ENCODE results near the gene KLHL22. TPM values are rescaled to one million over a fixed set of nuclear protein-coding genes. Genes with fewer than 3 reads are reported as not detected.

The KLHL22 gene
- total RNA-seq, 2 experiments from 2014 or later = 24.1 to 27.7 TPM

DNA sequence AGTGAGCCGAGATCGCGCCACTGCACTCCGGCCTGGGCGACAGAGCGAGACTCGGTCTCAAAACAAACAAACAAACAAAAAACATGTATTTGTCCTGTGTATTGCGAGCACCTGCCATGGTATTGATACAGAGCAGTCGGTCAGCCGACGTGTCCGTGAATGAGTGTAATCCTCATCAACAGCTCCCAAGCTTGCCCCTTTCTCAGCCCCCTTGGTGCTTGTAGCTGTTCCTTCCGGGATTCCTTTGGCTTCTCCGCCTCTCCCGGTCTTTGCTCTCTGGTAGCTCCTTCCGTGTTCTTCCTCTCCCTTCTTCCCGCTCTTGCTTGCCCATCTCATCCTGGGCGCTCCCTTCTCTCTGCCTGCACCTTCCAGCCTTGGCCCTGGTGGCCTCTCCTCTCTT is 90.7 kb downstream of the KLHL22 start:
- H3K4me3 ChIP-seq (ENCODE audit: low read length) = no peak overlapping the region
- H3K27ac ChIP-seq (ENCODE audit: low read depth in 1 of 2, low read length in 2 of 2) = no peak overlapping the region
- H3K4me1 ChIP-seq (ENCODE audit: insufficient read depth, low read length) = peaks cover 8% of the 10 kb centered on the region
- H3K4me1 Mint-ChIP-seq (ENCODE audit: low read depth) = peaks cover 7% of the 10 kb centered on the region
- H3K36me3 Mint-ChIP-seq (ENCODE audit: low read depth) = peaks cover 45% of the 10 kb centered on the region
- no peak overlapping the region for H3K27ac Mint-ChIP-seq
- POLR2A ChIA-PET = no interaction called here
- H3K27me3 Mint-ChIP-seq = no peaks in the 10 kb centered on the region
- ATAC-seq (ENCODE audit: poor library complexity) (no peak), DNase-seq (no peak)
- no peaks in the 10 kb centered on the region for H3K27me3 ChIP-seq (ENCODE audit: control insufficient read depth in 1 of 2, insufficient read depth in 2 of 2, low read length in 2 of 2)
- TF ChIP-seq, protein P1, sequence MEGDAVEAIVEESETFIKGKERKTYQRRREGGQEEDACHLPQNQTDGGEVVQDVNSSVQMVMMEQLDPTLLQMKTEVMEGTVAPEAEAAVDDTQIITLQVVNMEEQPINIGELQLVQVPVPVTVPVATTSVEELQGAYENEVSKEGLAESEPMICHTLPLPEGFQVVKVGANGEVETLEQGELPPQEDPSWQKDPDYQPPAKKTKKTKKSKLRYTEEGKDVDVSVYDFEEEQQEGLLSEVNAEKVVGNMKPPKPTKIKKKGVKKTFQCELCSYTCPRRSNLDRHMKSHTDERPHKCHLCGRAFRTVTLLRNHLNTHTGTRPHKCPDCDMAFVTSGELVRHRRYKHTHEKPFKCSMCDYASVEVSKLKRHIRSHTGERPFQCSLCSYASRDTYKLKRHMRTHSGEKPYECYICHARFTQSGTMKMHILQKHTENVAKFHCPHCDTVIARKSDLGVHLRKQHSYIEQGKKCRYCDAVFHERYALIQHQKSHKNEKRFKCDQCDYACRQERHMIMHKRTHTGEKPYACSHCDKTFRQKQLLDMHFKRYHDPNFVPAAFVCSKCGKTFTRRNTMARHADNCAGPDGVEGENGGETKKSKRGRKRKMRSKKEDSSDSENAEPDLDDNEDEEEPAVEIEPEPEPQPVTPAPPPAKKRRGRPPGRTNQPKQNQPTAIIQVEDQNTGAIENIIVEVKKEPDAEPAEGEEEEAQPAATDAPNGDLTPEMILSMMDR (IDR thresholded peaks at IDR 0.05) = no peak
- no peaks in the 10 kb centered on the region for H3K9me3 Mint-ChIP-seq
- H3K36me3 ChIP-seq (ENCODE audit: insufficient read depth, low read length) = peaks cover 41% of the 10 kb centered on the region
- intact Hi-C loops (cut with DNase I, micrococcal nuclease) = no loop called here
- H3K4me3 Mint-ChIP-seq = no peak overlapping the region
- no peaks in the 10 kb centered on the region for H3K9me3 ChIP-seq (ENCODE audit: control insufficient read depth in 1 of 2, insufficient read depth in 1 of 2, low read length in 2 of 2)
- CTCF ChIA-PET = no interaction called here

DNA sequence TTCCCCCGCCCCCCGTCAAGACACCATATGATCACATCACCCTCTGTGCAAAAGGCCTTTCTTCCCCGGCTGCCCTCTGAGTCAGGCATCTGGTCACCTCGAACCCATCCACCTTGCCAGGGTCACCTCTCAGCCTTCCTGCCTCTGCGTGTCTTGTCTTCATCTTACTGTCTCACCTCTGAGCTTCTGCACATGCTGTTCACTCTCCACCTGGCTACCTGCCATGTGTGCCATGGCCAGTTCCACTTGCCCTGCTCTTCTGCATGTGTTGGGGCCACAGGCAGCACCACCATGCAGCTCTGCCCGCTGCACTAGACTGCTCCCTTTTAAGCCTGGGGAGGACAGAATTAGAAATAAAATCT is 91.8 kb downstream of the KLHL22 start:
- no peaks in the 10 kb centered on the region for H3K27me3 Mint-ChIP-seq
- no peak overlapping the region for H3K4me3 Mint-ChIP-seq
- Histone ChIP-seq H3K36me3 (ENCODE audit: insufficient read depth, low read length) (peaks cover 41% of the 10 kb centered on the region), H3K27ac (ENCODE audit: low read depth in 1 of 2, low read length in 2 of 2) (no peak overlapping the region), H3K9me3 (ENCODE audit: control insufficient read depth in 1 of 2, insufficient read depth in 1 of 2, low read length in 2 of 2) (no peaks in the 10 kb centered on the region), H3K4me3 (ENCODE audit: low read length) (no peak overlapping the region), H3K4me1 (ENCODE audit: insufficient read depth, low read length) (peaks cover 8% of the 10 kb centered on the region), H3K27me3 (ENCODE audit: control insufficient read depth in 1 of 2, insufficient read depth in 2 of 2, low read length in 2 of 2) (no peaks in the 10 kb centered on the region)
- ATAC-seq (ENCODE audit: poor library complexity) (no peak), DNase-seq (no peak)
- intact Hi-C loops (cut with DNase I, micrococcal nuclease) = no loop called here
- no peaks in the 10 kb centered on the region for H3K9me3 Mint-ChIP-seq
- peaks cover 48% of the 10 kb centered on the region for H3K36me3 Mint-ChIP-seq (ENCODE audit: low read depth)
- TF ChIP-seq, protein P1 (IDR thresholded peaks at IDR 0.05) = no peak
- ChIA-PET POLR2A (no interaction called here), CTCF (no interaction called here)
- H3K4me1 Mint-ChIP-seq (ENCODE audit: low read depth) = peaks cover 12% of the 10 kb centered on the region
- no peak overlapping the region for H3K27ac Mint-ChIP-seq

DNA sequence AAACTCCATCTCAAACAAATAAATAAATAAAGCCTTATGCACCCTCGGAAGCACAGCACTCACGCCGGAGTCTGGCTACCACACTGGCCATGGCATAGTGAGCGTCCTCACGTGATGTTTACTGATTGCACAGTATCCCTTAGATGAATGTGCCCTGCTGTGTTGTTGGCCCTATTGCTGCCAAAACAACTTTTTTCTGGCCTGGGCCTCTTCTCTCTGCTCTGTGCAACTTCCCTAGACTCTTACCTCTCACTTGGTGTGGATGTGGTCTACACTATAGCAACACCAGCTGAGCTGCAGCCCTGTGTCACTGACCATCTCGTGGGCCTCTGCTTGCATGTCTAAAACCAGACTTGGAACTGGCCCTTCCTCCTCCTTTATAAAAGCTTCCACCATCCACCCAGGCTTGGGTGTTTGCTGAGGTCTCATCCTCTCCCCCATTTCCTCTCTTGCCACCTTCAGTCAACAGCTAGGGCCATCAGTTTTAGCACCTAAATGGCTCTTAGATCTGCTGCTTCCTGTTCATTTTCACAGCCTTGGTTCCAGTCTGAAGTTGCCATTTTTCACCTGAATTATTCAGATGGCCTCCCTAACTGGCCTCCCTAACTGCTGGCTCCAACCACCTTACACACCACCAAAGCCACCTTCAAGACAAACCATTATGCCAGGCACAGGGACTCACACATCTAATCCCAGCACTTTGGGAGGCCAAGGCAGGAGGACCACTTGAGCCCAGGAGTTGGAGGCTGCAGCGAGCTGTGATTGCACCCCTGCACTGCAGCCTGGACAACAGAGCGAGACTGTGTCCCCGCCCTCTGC is 92.4 kb downstream of the KLHL22 start:
- H3K4me3 ChIP-seq (ENCODE audit: low read length) = no peak overlapping the region
- no peak overlapping the region for H3K27ac Mint-ChIP-seq
- no peak overlapping the region for H3K27ac ChIP-seq (ENCODE audit: low read depth in 1 of 2, low read length in 2 of 2)
- POLR2A ChIA-PET = no interaction called here
- ATAC-seq (ENCODE audit: poor library complexity) = no peak
- no peaks in the 10 kb centered on the region for H3K9me3 ChIP-seq (ENCODE audit: control insufficient read depth in 1 of 2, insufficient read depth in 1 of 2, low read length in 2 of 2)
- H3K4me1 ChIP-seq (ENCODE audit: insufficient read depth, low read length) = peaks cover 8% of the 10 kb centered on the region
- H3K9me3 Mint-ChIP-seq = no peaks in the 10 kb centered on the region
- intact Hi-C loops (cut with DNase I, micrococcal nuclease) = no loop called here
- H3K27me3 ChIP-seq (ENCODE audit: control insufficient read depth in 1 of 2, insufficient read depth in 2 of 2, low read length in 2 of 2) = no peaks in the 10 kb centered on the region
- no peak overlapping the region for H3K4me3 Mint-ChIP-seq
- DNase-seq = peak in 1 of 14 experiments; percentile 48
- H3K36me3 ChIP-seq (ENCODE audit: insufficient read depth, low read length) = peaks cover 41% of the 10 kb centered on the region
- TF ChIP-seq, protein P1 (IDR thresholded peaks at IDR 0.05) = no peak
- CTCF ChIA-PET = no interaction called here
- H3K4me1 Mint-ChIP-seq (ENCODE audit: low read depth) = peaks cover 16% of the 10 kb centered on the region
- peaks cover 45% of the 10 kb centered on the region for H3K36me3 Mint-ChIP-seq (ENCODE audit: low read depth)
- H3K27me3 Mint-ChIP-seq = no peaks in the 10 kb centered on the region
